Activated CD4-positive, alpha-beta T cell treated with anti-CD3 and anti-CD28 coated beads, Interleukin-2, amount 10 ng/mL, durations not matched to agents 24 days and 14 days (primary cell): ENCODE results near the gene FOXR2. TPM values are rescaled to one million over a fixed set of nuclear protein-coding genes. Genes with fewer than 3 reads are reported as not detected.

Experiments
- DNase-seq: peaks from one replicate; pipeline ENCODE4 v3.0.0; 2022
- H3K27ac Mint-ChIP-seq: one replicate; pipeline ENCODE4 v1.8.0; 2022; ENCODE audit warnings: mild to moderate bottlenecking, mixed read lengths
- H3K27me3 Mint-ChIP-seq: one replicate; pipeline ENCODE4 v1.8.0; 2022; ENCODE audit warnings: mixed read lengths
- H3K36me3 Mint-ChIP-seq: one replicate; pipeline ENCODE4 v1.8.0; 2022; ENCODE audit warnings: low read depth, mild to moderate bottlenecking, mixed read lengths
- H3K4me1 Mint-ChIP-seq: one replicate; pipeline ENCODE4 v1.8.0; 2021; ENCODE audit warnings: mixed read lengths
- H3K4me3 Mint-ChIP-seq: one replicate; pipeline ENCODE4 v1.8.0; 2022; ENCODE audit warnings: mild to moderate bottlenecking, moderate library complexity, mixed read lengths
- H3K9me3 Mint-ChIP-seq: one replicate; pipeline ENCODE4 v1.8.0; 2021; ENCODE audit warnings: mixed read lengths
- intact Hi-C: fragments of 100-400 bp; cut with micrococcal nuclease; formaldehyde crosslinking; loops from one replicate; pipeline ENCODE4 v1.15.1; 2023
- total RNA-seq: library from RNA; stranded (reverse); gene quantifications from 2 replicates; pipeline ENCODE4 v1.2.3, GENCODE V29; 2022

Gene FOXR2, protein sequence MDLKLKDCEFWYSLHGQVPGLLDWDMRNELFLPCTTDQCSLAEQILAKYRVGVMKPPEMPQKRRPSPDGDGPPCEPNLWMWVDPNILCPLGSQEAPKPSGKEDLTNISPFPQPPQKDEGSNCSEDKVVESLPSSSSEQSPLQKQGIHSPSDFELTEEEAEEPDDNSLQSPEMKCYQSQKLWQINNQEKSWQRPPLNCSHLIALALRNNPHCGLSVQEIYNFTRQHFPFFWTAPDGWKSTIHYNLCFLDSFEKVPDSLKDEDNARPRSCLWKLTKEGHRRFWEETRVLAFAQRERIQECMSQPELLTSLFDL
- total RNA-seq, result not detected in 2 replicates

DNA sequence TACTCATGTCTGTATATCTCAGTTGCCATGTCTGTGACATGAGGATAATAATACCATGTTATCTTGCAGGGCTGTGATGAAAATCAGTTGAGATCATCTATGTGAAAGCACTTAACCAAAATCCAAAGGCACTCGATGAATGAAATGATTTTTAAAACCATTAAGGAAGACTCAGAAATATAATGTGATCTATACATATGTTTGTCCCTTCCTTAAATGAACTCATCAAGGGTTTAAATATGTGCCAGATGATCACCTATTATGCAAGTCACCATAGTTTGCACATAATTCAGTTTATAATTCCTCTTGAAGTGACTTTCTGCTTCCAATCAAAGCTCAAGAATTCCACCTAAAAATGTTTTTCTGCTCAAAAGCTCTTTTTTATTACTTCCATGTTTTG is at the start of gene FOXR2:
TSS of gene FOXR2 (plus strand) at position 301 of the 400 bp plus-strand sequence. CDS start 312 bp downstream, outside the sequence.
- H3K4me1 Mint-ChIP-seq, result no peaks in the 10 kb centered on the region
- H3K36me3 Mint-ChIP-seq, result no peaks in the 10 kb centered on the region
- no peak within 1 kb of the TSS for H3K4me3 Mint-ChIP-seq
- intact Hi-C loops, result no loop called here
- no peaks in the 10 kb centered on the region for H3K27me3 Mint-ChIP-seq
- peak within 1 kb of the TSS; percentile 34 for H3K27ac Mint-ChIP-seq
- peaks cover 6% of the 10 kb centered on the region for H3K9me3 Mint-ChIP-seq
- no peak for DNase-seq

DNA sequence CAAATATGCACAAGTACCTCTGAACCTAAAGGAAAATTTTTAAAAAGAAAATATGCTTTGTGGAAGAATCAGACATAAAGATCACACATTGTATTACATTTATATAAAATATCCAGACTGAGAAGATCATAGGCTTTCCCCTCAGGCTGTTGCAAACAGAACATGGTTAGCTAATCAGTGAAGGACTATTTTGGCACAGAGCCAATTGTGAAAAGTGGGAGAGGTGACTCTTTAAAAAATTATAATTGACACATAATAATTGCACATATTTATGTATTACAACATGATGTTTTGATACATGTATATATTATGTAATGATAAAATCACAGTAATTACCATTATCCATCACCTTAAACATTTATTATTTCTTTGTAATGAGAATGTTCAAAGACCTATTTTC is 44.1 kb upstream of the FOXR2 start:
- Mint-ChIP-seq H3K36me3 (no peaks in the 10 kb centered on the region), H3K27ac (no peak overlapping the region), H3K4me1 (no peaks in the 10 kb centered on the region), H3K9me3 (no peaks in the 10 kb centered on the region), H3K27me3 (no peaks in the 10 kb centered on the region), H3K4me3 (no peak overlapping the region)
- no peak for DNase-seq
- intact Hi-C loops, result no loop called here

DNA sequence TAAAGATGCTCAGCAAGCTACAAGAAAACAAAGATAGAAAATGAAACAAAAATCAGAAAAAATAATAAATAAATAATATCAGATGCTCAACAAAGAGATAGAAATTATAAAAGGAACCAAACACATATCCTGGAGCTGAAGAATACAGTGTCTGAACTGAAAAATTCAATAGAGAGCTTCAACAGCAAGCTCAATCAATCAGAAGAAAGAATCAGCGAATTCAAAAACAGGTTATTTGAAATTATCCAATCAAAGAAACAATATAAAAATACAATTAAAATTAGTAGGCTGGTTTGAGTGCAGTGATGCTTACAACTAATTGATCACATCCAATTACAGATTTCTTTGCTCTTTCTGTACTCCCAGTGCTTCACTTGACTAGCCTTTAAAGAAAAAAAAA is 40.8 kb upstream of the FOXR2 start:
- Mint-ChIP-seq H3K4me3 (no peak overlapping the region), H3K9me3 (no peaks in the 10 kb centered on the region), H3K27ac (no peak overlapping the region), H3K36me3 (no peaks in the 10 kb centered on the region), H3K4me1 (no peaks in the 10 kb centered on the region), H3K27me3 (no peaks in the 10 kb centered on the region)
- no peak for DNase-seq
- intact Hi-C loops, result no loop called here

DNA sequence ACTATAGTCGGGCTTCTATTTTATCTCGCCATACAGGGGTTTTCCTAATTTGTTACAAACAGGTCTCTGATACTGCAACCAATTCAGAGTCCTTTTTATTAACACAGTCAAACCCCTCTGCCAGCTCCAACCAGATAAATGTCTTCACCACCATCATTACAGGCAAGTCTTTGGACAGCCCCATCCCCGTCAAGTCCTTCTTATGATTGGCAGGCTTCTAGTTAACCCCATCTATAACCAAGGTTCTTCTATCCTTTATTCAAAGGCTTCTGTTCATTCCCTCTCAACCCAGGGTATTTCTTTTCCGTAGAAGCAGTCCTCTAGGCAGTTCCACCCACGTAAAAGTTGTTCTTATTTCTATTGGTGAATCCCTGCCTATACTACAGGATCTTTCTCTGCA is 29.9 kb upstream of the FOXR2 start:
- Mint-ChIP-seq H3K27ac (no peak overlapping the region), H3K36me3 (no peaks in the 10 kb centered on the region)
- intact Hi-C loops, result no loop called here

DNA sequence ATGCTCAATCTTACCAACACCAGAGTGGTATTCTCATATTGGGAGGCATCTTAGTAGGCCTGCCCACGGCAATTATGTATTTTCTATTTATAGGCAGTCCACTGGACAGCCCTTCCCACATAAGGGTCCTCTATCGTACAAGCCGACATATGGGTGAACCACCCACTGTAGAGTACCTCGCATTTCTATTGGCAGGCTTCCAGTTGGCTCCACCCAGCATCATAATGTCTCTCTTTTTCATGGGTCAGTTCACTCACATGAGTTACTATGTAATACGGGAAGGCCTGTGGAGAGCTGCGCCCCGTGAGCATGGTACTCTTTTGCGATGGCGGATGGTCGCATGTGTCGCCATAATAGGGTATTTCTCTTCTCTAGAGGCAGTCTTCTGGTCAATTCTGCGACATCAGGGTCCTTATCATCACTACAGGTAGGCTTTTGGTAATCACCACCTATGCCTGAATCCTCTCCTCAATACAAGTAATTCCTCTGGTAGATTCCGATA is 29.4 kb upstream of the FOXR2 start:
- no peaks in the 10 kb centered on the region for H3K9me3 Mint-ChIP-seq
- no peaks in the 10 kb centered on the region for H3K27me3 Mint-ChIP-seq
- H3K4me3 Mint-ChIP-seq, result no peak overlapping the region
- H3K27ac Mint-ChIP-seq, result no peak overlapping the region
- no peaks in the 10 kb centered on the region for H3K36me3 Mint-ChIP-seq
- no peak for DNase-seq
- no peaks in the 10 kb centered on the region for H3K4me1 Mint-ChIP-seq
- intact Hi-C loops, result no loop called here

More for the DNA sequence above, 29.9 kb upstream of the FOXR2 start:
- Mint-ChIP-seq H3K9me3 (no peaks in the 10 kb centered on the region), H3K4me3 (no peak overlapping the region), H3K27me3 (no peaks in the 10 kb centered on the region), H3K4me1 (no peaks in the 10 kb centered on the region)
- DNase-seq, result no peak

DNA sequence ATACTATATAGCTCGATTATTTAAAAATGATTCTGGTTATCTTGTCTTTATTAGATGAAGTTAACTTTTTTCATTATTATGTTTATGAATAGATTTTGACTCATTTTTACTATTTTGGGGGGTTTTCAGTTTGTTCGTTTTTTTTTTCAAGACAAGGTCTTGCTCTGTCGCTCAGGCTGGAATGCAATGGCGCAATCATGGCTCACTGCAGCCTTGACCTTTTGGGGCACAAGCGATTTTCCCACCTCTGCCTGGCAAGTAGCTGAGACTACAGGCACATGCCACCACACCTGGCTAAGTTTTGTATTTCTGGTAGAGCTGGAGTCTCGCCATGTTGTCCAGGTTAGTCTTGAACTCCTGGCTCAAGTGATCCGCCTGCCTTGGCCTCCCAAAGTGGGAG is 24.9 kb upstream of the FOXR2 start:
- no peaks in the 10 kb centered on the region for H3K27me3 Mint-ChIP-seq
- H3K9me3 Mint-ChIP-seq, result no peaks in the 10 kb centered on the region
- no peak overlapping the region for H3K27ac Mint-ChIP-seq
- no peaks in the 10 kb centered on the region for H3K4me1 Mint-ChIP-seq
- intact Hi-C loops, result no loop called here
- no peak overlapping the region for H3K4me3 Mint-ChIP-seq
- no peak for DNase-seq
- H3K36me3 Mint-ChIP-seq, result no peaks in the 10 kb centered on the region

DNA sequence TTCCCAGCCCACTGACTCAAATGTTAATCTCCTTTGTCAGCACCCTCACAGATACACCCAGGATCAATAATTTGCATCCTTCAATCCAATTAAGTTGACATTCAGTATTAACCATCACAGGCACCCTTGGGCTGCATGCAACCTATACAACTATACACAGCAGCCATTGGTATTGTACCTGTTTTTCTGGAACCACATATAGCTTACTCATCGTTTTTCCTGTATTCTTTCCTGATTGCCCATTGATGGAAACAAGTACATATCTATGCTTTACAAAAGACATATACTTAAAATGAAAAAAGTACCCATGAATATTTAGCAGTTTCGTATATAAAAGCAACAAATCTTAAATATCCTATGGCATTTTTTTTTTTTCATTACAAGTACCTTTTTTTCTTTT is 3.7 kb upstream of the FOXR2 start:
- DNase-seq, result no peak
- intact Hi-C loops, result no loop called here
- H3K27ac Mint-ChIP-seq, result no peak overlapping the region
- H3K4me3 Mint-ChIP-seq, result no peak overlapping the region
- no peaks in the 10 kb centered on the region for H3K27me3 Mint-ChIP-seq
- peaks cover 3% of the 10 kb centered on the region for H3K9me3 Mint-ChIP-seq
- H3K4me1 Mint-ChIP-seq, result no peaks in the 10 kb centered on the region
- no peaks in the 10 kb centered on the region for H3K36me3 Mint-ChIP-seq

DNA sequence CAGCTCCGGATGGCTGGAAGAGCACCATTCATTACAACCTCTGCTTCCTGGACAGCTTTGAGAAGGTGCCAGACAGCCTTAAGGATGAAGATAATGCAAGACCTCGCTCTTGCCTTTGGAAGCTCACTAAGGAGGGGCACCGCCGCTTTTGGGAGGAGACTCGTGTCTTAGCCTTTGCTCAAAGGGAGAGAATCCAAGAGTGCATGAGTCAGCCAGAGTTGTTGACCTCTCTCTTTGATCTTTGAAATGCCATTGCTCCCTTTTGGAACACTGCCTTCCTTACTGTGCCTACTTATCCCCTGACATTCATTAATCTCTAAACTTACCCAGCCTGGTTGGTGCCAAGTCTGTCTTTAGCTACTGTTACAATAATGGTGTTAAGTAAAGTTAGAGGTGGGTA is 1.2 kb downstream of the FOXR2 start:
- H3K4me1 Mint-ChIP-seq, result no peaks in the 10 kb centered on the region
- H3K4me3 Mint-ChIP-seq, result no peak overlapping the region
- intact Hi-C loops, result no loop called here
- no peak for DNase-seq
- H3K36me3 Mint-ChIP-seq, result no peaks in the 10 kb centered on the region
- H3K9me3 Mint-ChIP-seq, result peaks cover 6% of the 10 kb centered on the region
- H3K27me3 Mint-ChIP-seq, result no peaks in the 10 kb centered on the region
- H3K27ac Mint-ChIP-seq, result no peak overlapping the region

DNA sequence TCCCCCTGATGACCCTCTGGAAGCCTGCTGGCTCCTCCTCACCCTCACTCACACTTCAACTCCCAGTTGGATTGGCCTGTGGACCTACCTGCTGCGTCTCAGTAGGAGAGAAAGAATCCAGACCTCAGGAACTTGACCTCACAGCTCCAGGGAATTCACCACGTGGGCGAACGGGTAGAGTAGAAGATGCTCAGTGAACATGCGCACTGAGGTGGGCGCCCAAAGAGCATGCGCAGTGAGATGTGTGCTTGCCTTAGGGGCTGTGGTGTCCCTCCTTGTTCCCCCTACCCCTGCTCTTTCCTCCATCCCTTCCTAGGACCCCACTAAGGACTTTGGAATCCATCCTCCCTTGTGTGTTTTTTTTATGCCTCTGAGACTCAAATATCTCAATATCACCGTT is 12.9 kb downstream of the FOXR2 start:
- Mint-ChIP-seq H3K9me3 (no peaks in the 10 kb centered on the region), H3K27ac (no peak overlapping the region), H3K27me3 (no peaks in the 10 kb centered on the region), H3K4me1 (no peaks in the 10 kb centered on the region), H3K4me3 (no peak overlapping the region), H3K36me3 (no peaks in the 10 kb centered on the region)
- intact Hi-C loops, result no loop called here
- no peak for DNase-seq

DNA sequence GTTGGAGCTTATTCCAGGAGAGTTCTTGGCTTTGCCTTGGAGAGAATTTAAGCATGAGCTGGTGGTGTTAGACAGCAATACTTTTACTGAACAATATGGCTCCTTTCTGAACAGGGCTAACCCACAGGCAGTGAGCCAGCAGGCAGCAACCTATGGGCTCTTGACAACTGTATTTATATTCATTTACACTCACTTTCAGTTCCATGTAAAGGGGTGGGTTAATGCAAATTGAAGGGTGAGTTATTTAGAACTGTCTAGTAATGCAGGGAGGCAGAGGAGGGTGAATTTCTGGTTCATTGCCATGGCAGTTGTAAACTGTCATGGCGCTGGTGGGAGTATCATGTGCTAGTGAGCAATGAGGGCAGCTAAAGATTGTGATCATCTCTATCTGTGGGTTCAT is 15.7 kb downstream of the FOXR2 start:
- Mint-ChIP-seq H3K27ac (no peak overlapping the region), H3K36me3 (no peaks in the 10 kb centered on the region), H3K4me3 (no peak overlapping the region), H3K9me3 (no peaks in the 10 kb centered on the region), H3K27me3 (peaks cover 2% of the 10 kb centered on the region), H3K4me1 (no peaks in the 10 kb centered on the region)
- intact Hi-C loops, result no loop called here
- no peak for DNase-seq

DNA sequence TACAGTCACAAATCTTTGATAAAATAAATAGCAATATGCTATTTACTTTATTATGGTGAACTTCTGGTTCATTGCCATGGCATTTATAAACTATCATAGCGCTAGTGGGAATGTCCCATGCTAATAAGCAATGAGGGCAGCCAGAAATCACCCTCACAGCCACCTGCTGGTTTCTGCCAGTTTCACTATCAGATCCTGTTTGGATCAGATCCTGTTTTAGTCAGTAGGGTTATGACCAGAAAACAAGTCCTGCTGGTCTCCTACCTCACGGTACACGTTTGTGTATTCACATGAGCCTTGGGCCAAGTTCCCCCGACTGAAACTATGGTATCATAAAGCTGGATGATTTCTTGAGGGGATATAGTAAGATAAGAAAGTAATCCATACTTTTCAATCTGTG is 17.7 kb downstream of the FOXR2 start:
- DNase-seq, result no peak
- Mint-ChIP-seq H3K4me1 (no peaks in the 10 kb centered on the region), H3K36me3 (no peaks in the 10 kb centered on the region), H3K4me3 (no peak overlapping the region), H3K27ac (no peak overlapping the region), H3K9me3 (no peaks in the 10 kb centered on the region), H3K27me3 (peaks cover 2% of the 10 kb centered on the region)
- intact Hi-C loops, result no loop called here

DNA sequence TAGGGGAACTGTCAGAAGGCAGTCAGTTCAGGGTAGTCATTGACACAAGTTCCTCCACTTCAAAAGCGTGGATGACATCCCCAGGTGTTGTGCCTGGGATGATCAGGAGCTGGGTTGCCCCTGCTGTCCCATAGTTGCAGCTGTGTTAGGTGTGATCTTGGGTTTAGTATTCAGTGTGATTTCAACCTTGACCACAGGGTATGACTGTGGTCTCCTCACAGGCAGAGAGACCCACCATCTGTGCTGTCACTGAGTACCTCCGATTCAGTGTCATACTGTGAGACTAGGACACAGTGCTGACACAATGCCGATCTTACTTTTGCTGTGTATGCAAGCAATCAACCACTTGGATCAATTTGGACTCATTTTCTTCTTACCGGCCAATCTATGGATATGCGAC is 25.2 kb downstream of the FOXR2 start:
- no peaks in the 10 kb centered on the region for H3K36me3 Mint-ChIP-seq
- DNase-seq, result no peak
- intact Hi-C loops, result no loop called here
- H3K9me3 Mint-ChIP-seq, result no peaks in the 10 kb centered on the region
- H3K27me3 Mint-ChIP-seq, result no peaks in the 10 kb centered on the region
- H3K27ac Mint-ChIP-seq, result no peak overlapping the region
- H3K4me3 Mint-ChIP-seq, result no peak overlapping the region
- no peaks in the 10 kb centered on the region for H3K4me1 Mint-ChIP-seq

DNA sequence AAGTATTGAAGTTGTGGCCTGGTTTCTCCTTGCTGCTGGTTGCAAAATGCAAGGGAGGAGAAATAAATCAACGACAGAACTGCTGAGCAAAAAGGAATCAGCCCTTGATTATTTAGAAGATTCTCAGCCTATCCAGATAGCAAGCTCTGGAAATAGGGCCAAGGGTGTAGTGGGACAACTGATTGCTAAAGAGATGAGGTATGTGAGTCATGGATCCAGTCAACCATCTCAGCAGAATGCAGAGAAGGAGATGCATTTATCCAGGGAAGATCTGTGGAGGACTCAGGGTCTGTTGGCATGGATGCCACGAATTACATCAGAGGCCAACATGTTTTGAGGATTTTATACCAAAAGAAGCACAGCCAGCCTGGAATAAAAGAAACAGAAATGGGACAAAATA is 36.7 kb downstream of the FOXR2 start:
- H3K27me3 Mint-ChIP-seq, result no peaks in the 10 kb centered on the region
- H3K4me3 Mint-ChIP-seq, result no peak overlapping the region
- intact Hi-C loops, result no loop called here
- H3K9me3 Mint-ChIP-seq, result no peaks in the 10 kb centered on the region
- no peak for DNase-seq
- no peaks in the 10 kb centered on the region for H3K4me1 Mint-ChIP-seq
- no peak overlapping the region for H3K27ac Mint-ChIP-seq
- no peaks in the 10 kb centered on the region for H3K36me3 Mint-ChIP-seq

DNA sequence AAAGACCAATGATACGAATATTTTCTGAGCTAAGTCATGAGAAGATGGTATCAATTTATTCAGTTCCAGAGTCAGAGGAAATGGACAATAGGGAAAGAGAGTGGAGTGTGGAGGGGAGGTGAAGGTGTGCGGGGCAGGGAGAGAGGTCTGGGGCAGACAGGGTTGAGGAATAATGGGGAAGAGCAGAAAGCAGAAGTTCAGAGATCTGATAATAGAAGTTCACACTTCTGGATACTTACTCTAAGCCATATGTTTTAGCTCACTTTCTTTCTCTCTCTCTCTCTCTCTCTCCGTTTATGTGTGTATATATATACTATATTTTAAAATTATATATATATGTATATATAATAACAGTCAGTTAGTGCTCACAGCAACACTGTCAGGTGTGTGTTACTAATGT is 40.4 kb downstream of the FOXR2 start:
- H3K4me3 Mint-ChIP-seq, result no peak overlapping the region
- intact Hi-C loops, result no loop called here
- H3K36me3 Mint-ChIP-seq, result no peaks in the 10 kb centered on the region
- no peaks in the 10 kb centered on the region for H3K4me1 Mint-ChIP-seq
- H3K9me3 Mint-ChIP-seq, result no peaks in the 10 kb centered on the region
- no peak for DNase-seq
- no peaks in the 10 kb centered on the region for H3K27me3 Mint-ChIP-seq
- no peak overlapping the region for H3K27ac Mint-ChIP-seq

DNA sequence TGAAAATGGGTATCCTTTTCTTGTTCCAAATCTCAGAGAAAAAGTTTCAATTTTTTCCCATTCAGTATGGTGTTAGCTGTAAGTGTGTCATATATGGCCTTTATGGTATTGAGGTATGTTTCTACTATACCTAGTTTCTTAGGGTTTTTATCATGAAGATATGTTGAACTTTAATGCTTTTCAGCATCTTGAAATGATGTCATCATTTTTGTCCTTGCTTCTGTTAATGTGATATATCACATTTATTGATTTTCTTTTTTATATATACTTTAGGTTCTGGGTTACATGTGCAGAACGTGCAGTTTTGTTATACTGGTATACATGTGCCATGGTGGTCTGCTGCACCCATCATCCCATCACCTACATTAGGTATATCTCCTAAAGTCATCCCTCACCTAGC is 44.9 kb downstream of the FOXR2 start:
- no peaks in the 10 kb centered on the region for H3K27me3 Mint-ChIP-seq
- H3K36me3 Mint-ChIP-seq, result no peaks in the 10 kb centered on the region
- H3K4me1 Mint-ChIP-seq, result no peaks in the 10 kb centered on the region
- peaks cover 4% of the 10 kb centered on the region for H3K9me3 Mint-ChIP-seq
- no peak overlapping the region for H3K4me3 Mint-ChIP-seq
- DNase-seq, result no peak
- H3K27ac Mint-ChIP-seq, result no peak overlapping the region
- intact Hi-C loops, result no loop called here
